ENCODE data around the gene THSD1. TPM values are rescaled to one million over a fixed set of nuclear protein-coding genes. Genes with fewer than 3 reads are reported as not detected.

THSD1 gene
- total and polyA plus RNA-seq, 2 donors (not counting 1 experiment from before 2014, with no cell fraction given), result 0.34 to 0.58 TPM

- no peak overlapping the region for H3K4me3 Mint-ChIP-seq
- Histone ChIP-seq H3K4me3 (ENCODE audit: control extremely low read depth in 1 of 5, extremely low read depth in 1 of 5, insufficient read depth in 1 of 5, low read depth in 2 of 5, low read length in 4 of 5) (no peak overlapping the region), H3K4me1 (ENCODE audit: control insufficient read depth in 2 of 2, insufficient read depth in 2 of 2, low read length in 2 of 2) (no peaks in the 10 kb centered on the region), H3K27me3 (replicated peaks in 1 of 4; ENCODE audit: control extremely low read depth in 1 of 4, control insufficient read depth in 3 of 4, insufficient read depth in 4 of 4, low read length in 3 of 4) (no peaks in the 10 kb centered on the region), H3K36me3 (replicated peaks in 1 of 2; ENCODE audit: control extremely low read depth in 1 of 2, control insufficient read depth in 1 of 2, extremely low read depth in 1 of 2, insufficient read depth in 2 of 2, low read length in 1 of 2) (no peaks in the 10 kb centered on the region), H3K9ac (ENCODE audit: low read length) (no peak overlapping the region), H3K27ac (ENCODE audit: low read length in 2 of 2) (no peak overlapping the region), H3K79me2 (ENCODE audit: control insufficient read depth, insufficient read depth, low read length) (no peaks in the 10 kb centered on the region), H3K9me3 (ENCODE audit: control extremely low read depth in 1 of 3, control insufficient read depth in 2 of 3, insufficient read depth in 1 of 3, low read length in 2 of 3) (no peaks in the 10 kb centered on the region), H3K4me2 (replicated peaks; ENCODE audit: low read depth, low read length, poor library complexity, severe bottlenecking) (no peak overlapping the region), H2AFZ (ENCODE audit: insufficient read depth, low read depth, low read length, poor library complexity, severe bottlenecking) (no peak overlapping the region), H4K20me1 (ENCODE audit: control insufficient read depth, insufficient read depth, low read length, poor library complexity, severe bottlenecking) (no peaks in the 10 kb centered on the region)
- TF ChIP-seq, protein P1, sequence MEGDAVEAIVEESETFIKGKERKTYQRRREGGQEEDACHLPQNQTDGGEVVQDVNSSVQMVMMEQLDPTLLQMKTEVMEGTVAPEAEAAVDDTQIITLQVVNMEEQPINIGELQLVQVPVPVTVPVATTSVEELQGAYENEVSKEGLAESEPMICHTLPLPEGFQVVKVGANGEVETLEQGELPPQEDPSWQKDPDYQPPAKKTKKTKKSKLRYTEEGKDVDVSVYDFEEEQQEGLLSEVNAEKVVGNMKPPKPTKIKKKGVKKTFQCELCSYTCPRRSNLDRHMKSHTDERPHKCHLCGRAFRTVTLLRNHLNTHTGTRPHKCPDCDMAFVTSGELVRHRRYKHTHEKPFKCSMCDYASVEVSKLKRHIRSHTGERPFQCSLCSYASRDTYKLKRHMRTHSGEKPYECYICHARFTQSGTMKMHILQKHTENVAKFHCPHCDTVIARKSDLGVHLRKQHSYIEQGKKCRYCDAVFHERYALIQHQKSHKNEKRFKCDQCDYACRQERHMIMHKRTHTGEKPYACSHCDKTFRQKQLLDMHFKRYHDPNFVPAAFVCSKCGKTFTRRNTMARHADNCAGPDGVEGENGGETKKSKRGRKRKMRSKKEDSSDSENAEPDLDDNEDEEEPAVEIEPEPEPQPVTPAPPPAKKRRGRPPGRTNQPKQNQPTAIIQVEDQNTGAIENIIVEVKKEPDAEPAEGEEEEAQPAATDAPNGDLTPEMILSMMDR (IDR thresholded peaks at IDR 0.05), result no peak
- no peak for TF ChIP-seq EZH2 (IDR thresholded peaks at IDR 0.05; ENCODE audit: borderline replicate concordance, insufficient read depth, low read depth, low read length, poor library complexity, severe bottlenecking)
- no peaks in the 10 kb centered on the region for H3K27me3 Mint-ChIP-seq
- no peaks in the 10 kb centered on the region for H3K4me1 Mint-ChIP-seq
- intact Hi-C loops (cut with micrococcal nuclease), result no loop called here
- ChIA-PET POLR2A (no interaction called here), CTCF (no interaction called here)
- WGBS (ENCODE audit: insufficient coverage), result no CpG with 5 or more reads among the region's 4 CpGs
- no peak for DNase-seq
- H3K27ac Mint-ChIP-seq, result no peak overlapping the region
- peaks cover 2% of the 10 kb centered on the region for H3K9me3 Mint-ChIP-seq (ENCODE audit: insufficient read depth)
- no peak for ATAC-seq (ENCODE audit: low read depth)
These were observed 20.1 kb downstream of the THSD1 start for GRCh38 chr13:52385870-52386269.

DNA sequence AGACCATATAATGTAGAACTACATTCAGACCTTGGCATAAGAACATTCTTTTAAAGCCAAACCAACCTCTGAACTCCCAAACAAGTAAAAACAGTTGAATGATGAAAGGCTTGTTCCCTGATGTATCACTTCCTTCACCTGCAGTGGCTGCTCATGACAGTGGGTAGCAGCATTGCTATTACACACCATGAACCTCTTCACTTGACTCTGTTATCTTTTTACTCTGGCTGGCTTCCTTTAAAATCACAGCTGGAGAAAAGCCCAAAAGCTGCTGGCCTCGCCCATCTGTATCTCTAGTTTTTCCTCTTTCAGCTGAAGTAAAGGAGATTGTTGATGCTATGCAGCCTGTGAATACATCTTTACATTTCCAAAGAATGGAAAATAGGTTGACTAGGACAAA is 22.6 kb downstream of the THSD1 start:
- intact Hi-C loops (cut with micrococcal nuclease), result no loop called here
- Histone ChIP-seq H3K79me2 (ENCODE audit: control insufficient read depth, insufficient read depth, low read length) (no peaks in the 10 kb centered on the region), H3K9me3 (ENCODE audit: control extremely low read depth in 1 of 3, control insufficient read depth in 2 of 3, insufficient read depth in 1 of 3, low read length in 2 of 3) (no peaks in the 10 kb centered on the region), H4K20me1 (ENCODE audit: control insufficient read depth, insufficient read depth, low read length, poor library complexity, severe bottlenecking) (no peaks in the 10 kb centered on the region), H3K4me3 (ENCODE audit: control extremely low read depth in 1 of 5, extremely low read depth in 1 of 5, insufficient read depth in 1 of 5, low read depth in 2 of 5, low read length in 4 of 5) (no peak overlapping the region), H3K27ac (ENCODE audit: low read length in 2 of 2) (no peak overlapping the region), H3K4me1 (ENCODE audit: control insufficient read depth in 2 of 2, insufficient read depth in 2 of 2, low read length in 2 of 2) (no peaks in the 10 kb centered on the region), H3K4me2 (replicated peaks; ENCODE audit: low read depth, low read length, poor library complexity, severe bottlenecking) (no peak overlapping the region), H2AFZ (ENCODE audit: insufficient read depth, low read depth, low read length, poor library complexity, severe bottlenecking) (no peak overlapping the region), H3K36me3 (replicated peaks in 1 of 2; ENCODE audit: control extremely low read depth in 1 of 2, control insufficient read depth in 1 of 2, extremely low read depth in 1 of 2, insufficient read depth in 2 of 2, low read length in 1 of 2) (no peaks in the 10 kb centered on the region), H3K9ac (ENCODE audit: low read length) (no peak overlapping the region), H3K27me3 (replicated peaks in 1 of 4; ENCODE audit: control extremely low read depth in 1 of 4, control insufficient read depth in 3 of 4, insufficient read depth in 4 of 4, low read length in 3 of 4) (no peaks in the 10 kb centered on the region)
- WGBS (ENCODE audit: insufficient coverage), result no CpG with 5 or more reads among the region's 1 CpG
- ATAC-seq (ENCODE audit: low read depth) (no peak), DNase-seq (no peak)
- TF ChIP-seq, protein P1 (IDR thresholded peaks at IDR 0.05), result no peak
- TF ChIP-seq EZH2 (IDR thresholded peaks at IDR 0.05; ENCODE audit: borderline replicate concordance, insufficient read depth, low read depth, low read length, poor library complexity, severe bottlenecking), result no peak
- no peaks in the 10 kb centered on the region for H3K4me1 Mint-ChIP-seq
- POLR2A ChIA-PET, result no interaction called here
- H3K27ac Mint-ChIP-seq, result no peak overlapping the region
- H3K4me3 Mint-ChIP-seq, result no peak overlapping the region
- H3K27me3 Mint-ChIP-seq, result no peaks in the 10 kb centered on the region
- CTCF ChIA-PET, result no interaction called here
- peaks cover 2% of the 10 kb centered on the region for H3K9me3 Mint-ChIP-seq (ENCODE audit: insufficient read depth)

Data from B cell (primary cell).